K562 (cell line): ENCODE measurements around the gene CFL1. TPM values are rescaled to one million over a fixed set of nuclear protein-coding genes. Genes with fewer than 3 reads are reported as not detected.

Experiments used
- ARNT ChIP-seq, 2 experiments: fragments of 450-650 bp; IDR thresholded peaks; 2 replicates each; pipeline ENCODE4 v1.6.1; 2016; ENCODE audit warnings: mild to moderate bottlenecking in 1 of 2
- CAMTA2 ChIP-seq: fragments of 250-450 bp; sonication (Bioruptor Pico); conservative IDR thresholded peaks from 2 replicates; pipeline ENCODE4 v1.5.1; 2022
- CBX2 ChIP-seq: fragments of 200-600 bp; sonication (generic); IDR thresholded peaks from one replicate; pipeline ENCODE4 v1.6.1; 2012; ENCODE audit warnings: mild to moderate bottlenecking, low read length, inconsistent platforms; ENCODE audit not compliant: insufficient read depth, poor library complexity, severe bottlenecking
- COPS2 ChIP-seq: fragments of 450-650 bp; conservative IDR thresholded peaks from 2 replicates; pipeline ENCODE4 v1.6.1; 2016; ENCODE audit warnings: mild to moderate bottlenecking, moderate library complexity
- EP300 ChIP-seq: IDR thresholded peaks from 2 replicates; pipeline ENCODE4 v1.6.1; 2012; ENCODE audit warnings: low read length, improper control_type of control experiment
- EWSR1 ChIP-seq: fragments of 450-650 bp; IDR thresholded peaks from 2 replicates; pipeline ENCODE4 v1.6.1; 2018; ENCODE audit warnings: borderline replicate concordance, mild to moderate bottlenecking, low read depth, moderate library complexity; ENCODE audit not compliant: partially characterized antibody
- EZH2 ChIP-seq: IDR thresholded peaks from 2 replicates; pipeline ENCODE4 v1.6.1; 2012; ENCODE audit warnings: low read depth, mild to moderate bottlenecking, inconsistent platforms, low read length, borderline replicate concordance
- FIP1L1 ChIP-seq: fragments of 200-400 bp; formaldehyde crosslinking; IDR thresholded peaks from 2 replicates; pipeline ENCODE4 v1.6.1; 2018; ENCODE audit warnings: mild to moderate bottlenecking, low read depth, low read length; ENCODE audit not compliant: poor library complexity, severe bottlenecking
- HDAC3 ChIP-seq: fragments of 450-650 bp; IDR thresholded peaks from 2 replicates; pipeline ENCODE4 v1.6.1; 2018; ENCODE audit warnings: borderline replicate concordance, mild to moderate bottlenecking, moderate library complexity; ENCODE audit not compliant: partially characterized antibody
- HIVEP1 ChIP-seq: fragments of 250-450 bp; sonication (Bioruptor Pico); IDR thresholded peaks from 2 replicates; pipeline ENCODE4 v1.4.0; 2020; ENCODE audit warnings: mild to moderate bottlenecking
- HNRNPK ChIP-seq: fragments of 200-400 bp; formaldehyde crosslinking; IDR thresholded peaks from one replicate; pipeline ENCODE4 v1.6.1; 2018; ENCODE audit warnings: mild to moderate bottlenecking, low read depth, low read length; ENCODE audit not compliant: poor library complexity, severe bottlenecking
- MAFG ChIP-seq: fragments of 450-650 bp; conservative IDR thresholded peaks from 2 replicates; pipeline ENCODE4 v1.6.1; 2016; ENCODE audit warnings: missing genetic modification characterization, missing compliant biosample characterization
- NFE2L1 ChIP-seq: fragments of 450-650 bp; IDR thresholded peaks from 2 replicates; pipeline ENCODE4 v1.6.1; 2016; ENCODE audit warnings: missing genetic modification characterization, low read depth, mild to moderate bottlenecking, missing compliant biosample characterization, moderate library complexity, borderline replicate concordance
- NR2C2 ChIP-seq, 2 experiments: fragments of 200-800 bp in 1 of 2; sonication (Bioruptor generic) in 1 of 2; sonication (generic) in 1 of 2; formaldehyde crosslinking in 1 of 2; IDR thresholded peaks; 2 replicates each; pipeline versions ENCODE4 v1.6.1 to v1.8.0; 2016 to 2022; ENCODE audit warnings: mild to moderate bottlenecking in 1 of 2, missing compliant biosample characterization in 1 of 2, missing genetic modification characterization in 1 of 2, missing genetic modification reagents in 1 of 2
- PRMT5 ChIP-seq: sonication (generic); formaldehyde crosslinking; IDR thresholded peaks from 2 replicates; pipeline ENCODE4 v1.5.0; 2020; ENCODE audit warnings: missing genetic modification reagents
- RBM17 ChIP-seq: fragments of 200-400 bp; formaldehyde crosslinking; IDR thresholded peaks from 2 replicates; pipeline ENCODE4 v1.6.1; 2017; ENCODE audit warnings: low read depth, mild to moderate bottlenecking, low read length, borderline replicate concordance
- SIN3B ChIP-seq: fragments of 450-650 bp; IDR thresholded peaks from 2 replicates; pipeline ENCODE4 v1.6.1; 2017; ENCODE audit warnings: low read depth, mild to moderate bottlenecking, moderate library complexity
- SRSF1 ChIP-seq: fragments of 200-400 bp; formaldehyde crosslinking; IDR thresholded peaks from 2 replicates; pipeline ENCODE4 v1.6.1; 2017; ENCODE audit warnings: mild to moderate bottlenecking, low read depth, low read length, moderate library complexity
- TAL1 ChIP-seq: fragments of 450-650 bp; IDR thresholded peaks from 2 replicates; pipeline ENCODE4 v1.6.1; 2016; ENCODE audit warnings: mild to moderate bottlenecking
- TEAD4 ChIP-seq, 2 experiments: sonication (generic) in 1 of 2; formaldehyde crosslinking in 1 of 2; IDR thresholded peaks; 2 replicates each; pipeline versions ENCODE4 v1.6.1 to v1.8.0; 2012 to 2022; ENCODE audit warnings: borderline replicate concordance in 1 of 2, inconsistent platforms in 1 of 2, low read length in 1 of 2, mild to moderate bottlenecking in 1 of 2, missing genetic modification reagents in 1 of 2
- TRIM28 ChIP-seq: fragments of 450-650 bp; IDR thresholded peaks from 2 replicates; pipeline ENCODE4 v1.6.1; 2017
- U2AF2 ChIP-seq: fragments of 200-400 bp; formaldehyde crosslinking; optimal IDR thresholded peaks from 2 replicates; pipeline ENCODE3; 2017; ENCODE audit warnings: low read depth, mild to moderate bottlenecking, low read length
- YY1 ChIP-seq, 3 experiments: IDR thresholded peaks; 2 replicates each; pipeline ENCODE4 v1.6.1; 2011; ENCODE audit warnings: low read length in 2 of 3, mild to moderate bottlenecking in 2 of 3, moderate library complexity in 2 of 3, borderline replicate concordance in 1 of 3, control low read depth in 1 of 3, low read depth in 1 of 3; ENCODE audit not compliant: insufficient read depth in 3 of 3, insufficient replicate concordance in 2 of 3, control insufficient read depth in 1 of 3, insufficient read length in 1 of 3; ENCODE audit errors: extremely low read depth in 1 of 3
- ZC3H8 ChIP-seq: fragments of 450-650 bp; IDR thresholded peaks from 2 replicates; pipeline ENCODE4 v1.6.1; 2017
- ZNF316 ChIP-seq: fragments of 450-650 bp; IDR thresholded peaks from 2 replicates; pipeline ENCODE4 v1.6.1; 2016
- ZNF75A ChIP-seq: fragments of 450-650 bp; formaldehyde crosslinking; IDR thresholded peaks from 2 replicates; pipeline ENCODE4 v1.4.0; 2020; ENCODE audit warnings: mild to moderate bottlenecking
- polyA plus RNA-seq, 8 experiments: library from polyadenylated mRNA; depleted of rRNA in 4 of 8; stranded (reverse) in 5 of 8; unstranded in 3 of 8; fragments of >200 nt; fragmentation: Nextera tagmentation in 2 of 8; fragmentation: Illumina TruSeq in 1 of 8; extraction: Ambion mirVana in 2 of 8; extraction: Trizol in 1 of 8; gene quantifications; 2 replicates each; pipeline versions ENCODE4 v1.2.1 to v1.2.3, GENCODE V29; 2011 to 2014; ENCODE audit warnings: inconsistent platforms in 1 of 8, missing spikeins in 1 of 8
- total RNA-seq, 7 experiments: library from RNA; depleted of rRNA in 6 of 7; stranded (reverse); fragments of >200 nt in 6 of 7; fragmentation: Illumina TruSeq in 2 of 7; extraction: Trizol in 2 of 7; gene quantifications; 2 replicates each; pipeline versions ENCODE4 v1.2.1 to v1.2.3, GENCODE V29; 2011 to 2021; ENCODE audit warnings: low replicate concordance in 1 of 7
- TF ChIP-seq, protein P1 (sequence below): fragments of 250-450 bp; sonication (Bioruptor Pico); IDR thresholded peaks from 2 replicates; pipeline ENCODE4 v1.5.0; 2020; ENCODE audit warnings: mild to moderate bottlenecking, borderline replicate concordance

Gene CFL1
- total and polyA plus RNA-seq, 9 of the 15 experiments (the other 6 are each of a cell fraction or from before 2014, with no cell fraction given), result 105 to 1,101 (median 859) TPM

DNA sequence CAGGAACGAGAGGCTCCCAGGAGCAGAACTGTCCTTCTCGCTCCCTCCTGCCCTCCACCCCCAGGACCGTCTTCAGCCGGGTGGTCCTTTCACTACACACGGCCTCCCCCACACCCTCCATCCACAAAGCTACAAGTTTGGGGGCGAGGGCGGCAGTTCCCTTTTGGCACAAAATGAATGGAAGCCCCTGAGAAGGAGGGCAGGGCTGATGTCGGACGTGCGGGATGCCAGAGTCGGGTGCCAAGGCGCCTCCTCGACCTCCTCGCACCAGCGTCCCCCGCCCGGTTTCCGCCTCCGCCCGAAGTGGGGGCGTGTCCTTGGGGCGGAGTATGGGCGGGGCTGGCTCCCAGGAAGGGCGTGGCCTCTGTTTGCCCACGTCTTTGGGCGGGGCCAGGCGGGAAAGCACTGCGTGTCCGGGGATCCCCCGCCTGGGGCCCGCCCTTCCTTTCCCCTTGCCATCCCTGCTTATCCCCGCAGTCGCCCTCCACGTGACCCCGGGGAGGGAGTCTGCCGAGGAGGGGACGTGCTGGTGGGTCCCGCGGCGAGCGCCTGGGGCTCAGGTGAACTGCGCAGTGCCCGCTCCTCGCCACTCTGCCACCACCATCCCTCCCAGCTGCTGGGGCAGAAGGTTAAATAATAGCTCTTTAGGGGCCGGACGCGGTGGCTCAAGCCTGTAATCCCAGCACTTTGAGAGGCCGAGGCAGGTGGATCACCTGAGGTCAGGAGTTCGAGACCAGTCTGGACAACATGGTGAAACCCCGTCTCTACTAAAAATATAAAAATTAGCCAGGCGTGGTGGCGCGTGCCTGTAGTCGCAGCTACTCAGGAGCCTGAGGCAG, 15.6 kb upstream of the CFL1 start (continued):
- TF ChIP-seq NR2C2 (CRISPR knock-in tag; IDR thresholded peaks at IDR 0.05) (no peak), NR2C2 (tag; IDR thresholded peaks at IDR 0.05) (no peak), TAL1 (no peak), ZNF75A (CRISPR knock-in tag) (no peak), YY1 (IDR thresholded peaks at IDR 0.05; ENCODE audit: borderline replicate concordance in 1 of 3, control insufficient read depth in 1 of 3, extremely low read depth in 1 of 3, insufficient read depth in 3 of 3, insufficient read length in 1 of 3, insufficient replicate concordance in 2 of 3, low read depth in 1 of 3, low read length in 2 of 3) (peak in 1 of 3 experiments; percentile 7), CBX2 (no peak), TRIM28 (no peak), RBM17 (no peak), PRMT5 (no peak), SRSF1 (no peak), CAMTA2 (CRISPR knock-in tag) (no peak), HDAC3 (no peak), FIP1L1 (no peak), ZNF316 (no peak), EZH2 (no peak), COPS2 (no peak), ARNT (IDR thresholded peaks at IDR 0.05) (no peak), EP300 (no peak), ZC3H8 (no peak), TEAD4 (IDR thresholded peaks at IDR 0.05; ENCODE audit: low read length) (no peak), TEAD4 (CRISPR knock-in tag; IDR thresholded peaks at IDR 0.05; ENCODE audit: borderline replicate concordance) (no peak), U2AF2 (no peak), SIN3B (no peak), MAFG (tag) (no peak), NFE2L1 (tag) (no peak), HIVEP1 (CRISPR knock-in tag) (peak; percentile 86), HNRNPK (no peak), EWSR1 (no peak)
- TF ChIP-seq, protein P1, sequence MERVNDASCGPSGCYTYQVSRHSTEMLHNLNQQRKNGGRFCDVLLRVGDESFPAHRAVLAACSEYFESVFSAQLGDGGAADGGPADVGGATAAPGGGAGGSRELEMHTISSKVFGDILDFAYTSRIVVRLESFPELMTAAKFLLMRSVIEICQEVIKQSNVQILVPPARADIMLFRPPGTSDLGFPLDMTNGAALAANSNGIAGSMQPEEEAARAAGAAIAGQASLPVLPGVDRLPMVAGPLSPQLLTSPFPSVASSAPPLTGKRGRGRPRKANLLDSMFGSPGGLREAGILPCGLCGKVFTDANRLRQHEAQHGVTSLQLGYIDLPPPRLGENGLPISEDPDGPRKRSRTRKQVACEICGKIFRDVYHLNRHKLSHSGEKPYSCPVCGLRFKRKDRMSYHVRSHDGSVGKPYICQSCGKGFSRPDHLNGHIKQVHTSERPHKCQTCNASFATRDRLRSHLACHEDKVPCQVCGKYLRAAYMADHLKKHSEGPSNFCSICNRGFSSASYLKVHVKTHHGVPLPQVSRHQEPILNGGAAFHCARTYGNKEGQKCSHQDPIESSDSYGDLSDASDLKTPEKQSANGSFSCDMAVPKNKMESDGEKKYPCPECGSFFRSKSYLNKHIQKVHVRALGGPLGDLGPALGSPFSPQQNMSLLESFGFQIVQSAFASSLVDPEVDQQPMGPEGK (CRISPR knock-in tag), result no peak
